ENCODE results near the gene CAPN11.

DNA sequence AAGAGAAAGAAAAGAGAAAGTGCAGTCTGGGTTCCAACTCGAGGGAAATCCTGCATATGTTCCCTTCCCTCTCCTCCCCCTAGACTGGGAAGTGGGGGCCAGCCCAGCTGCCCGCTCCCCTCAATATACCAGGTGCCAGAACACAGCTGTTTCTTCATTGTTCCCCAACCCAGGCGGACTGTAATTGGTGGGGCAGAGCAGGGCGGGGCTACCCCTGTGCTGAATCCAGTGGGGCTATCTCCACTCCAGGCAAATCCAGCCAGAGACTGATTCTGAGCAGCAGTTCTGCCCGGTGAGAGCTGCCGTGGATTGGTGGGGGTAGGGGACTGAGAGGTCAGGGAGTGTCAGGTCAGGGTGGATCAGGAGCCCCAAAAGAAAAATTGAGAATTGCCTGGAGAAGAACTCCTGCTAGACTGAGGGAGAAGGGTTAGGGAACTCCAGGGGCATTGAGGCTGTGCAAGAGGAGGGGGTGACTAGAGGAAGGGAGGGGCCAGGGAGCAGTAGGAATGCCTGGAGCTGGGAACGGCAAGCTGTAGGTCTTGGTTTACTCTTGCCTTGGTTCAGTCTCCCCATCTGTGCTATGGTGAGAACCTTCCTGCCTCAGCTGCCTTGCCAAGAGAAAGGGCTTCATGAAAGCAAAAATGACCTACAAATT is 58.2 kb downstream of the CAPN11 start, which contains the start of gene MYMX:
- TF ChIP-seq TCF7 (IDR thresholded peaks at IDR 0.05; ENCODE audit: borderline replicate concordance), result no peak
- TF ChIP-seq, protein P1, sequence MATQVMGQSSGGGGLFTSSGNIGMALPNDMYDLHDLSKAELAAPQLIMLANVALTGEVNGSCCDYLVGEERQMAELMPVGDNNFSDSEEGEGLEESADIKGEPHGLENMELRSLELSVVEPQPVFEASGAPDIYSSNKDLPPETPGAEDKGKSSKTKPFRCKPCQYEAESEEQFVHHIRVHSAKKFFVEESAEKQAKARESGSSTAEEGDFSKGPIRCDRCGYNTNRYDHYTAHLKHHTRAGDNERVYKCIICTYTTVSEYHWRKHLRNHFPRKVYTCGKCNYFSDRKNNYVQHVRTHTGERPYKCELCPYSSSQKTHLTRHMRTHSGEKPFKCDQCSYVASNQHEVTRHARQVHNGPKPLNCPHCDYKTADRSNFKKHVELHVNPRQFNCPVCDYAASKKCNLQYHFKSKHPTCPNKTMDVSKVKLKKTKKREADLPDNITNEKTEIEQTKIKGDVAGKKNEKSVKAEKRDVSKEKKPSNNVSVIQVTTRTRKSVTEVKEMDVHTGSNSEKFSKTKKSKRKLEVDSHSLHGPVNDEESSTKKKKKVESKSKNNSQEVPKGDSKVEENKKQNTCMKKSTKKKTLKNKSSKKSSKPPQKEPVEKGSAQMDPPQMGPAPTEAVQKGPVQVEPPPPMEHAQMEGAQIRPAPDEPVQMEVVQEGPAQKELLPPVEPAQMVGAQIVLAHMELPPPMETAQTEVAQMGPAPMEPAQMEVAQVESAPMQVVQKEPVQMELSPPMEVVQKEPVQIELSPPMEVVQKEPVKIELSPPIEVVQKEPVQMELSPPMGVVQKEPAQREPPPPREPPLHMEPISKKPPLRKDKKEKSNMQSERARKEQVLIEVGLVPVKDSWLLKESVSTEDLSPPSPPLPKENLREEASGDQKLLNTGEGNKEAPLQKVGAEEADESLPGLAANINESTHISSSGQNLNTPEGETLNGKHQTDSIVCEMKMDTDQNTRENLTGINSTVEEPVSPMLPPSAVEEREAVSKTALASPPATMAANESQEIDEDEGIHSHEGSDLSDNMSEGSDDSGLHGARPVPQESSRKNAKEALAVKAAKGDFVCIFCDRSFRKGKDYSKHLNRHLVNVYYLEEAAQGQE (IDR thresholded peaks at IDR 0.05; ENCODE audit: low read depth, low read length), result no peak
- TF ChIP-seq ZNF24 (IDR thresholded peaks at IDR 0.05), result no peak
- TF ChIP-seq ETV6 (conservative IDR thresholded peaks at IDR 0.05 in 1 of 2, IDR thresholded peaks at IDR 0.05 in 1 of 2; ENCODE audit: borderline replicate concordance in 1 of 2, low read depth in 1 of 2), result no peak
- TF ChIP-seq TAF1 (IDR thresholded peaks at IDR 0.05; ENCODE audit: borderline replicate concordance, low read depth, low read length), result no peak
- no peak for TF ChIP-seq CHD2 (IDR thresholded peaks at IDR 0.05; ENCODE audit: borderline replicate concordance, low read depth, low read length)
- no peak for TF ChIP-seq CHD1 (IDR thresholded peaks at IDR 0.05; ENCODE audit: low read depth, low read length)
- TF ChIP-seq HCFC1 (IDR thresholded peaks at IDR 0.05; ENCODE audit: low read length), result no peak
- TF ChIP-seq POU2F2 (IDR thresholded peaks at IDR 0.05; ENCODE audit: borderline replicate concordance, low read depth, low read length), result no peak

All from GM12878 (cell line).